CD1c-positive myeloid dendritic cell (primary cell): ENCODE data around the gene TFDP2.

Source experiments
- DNase-seq: peaks from one replicate; pipeline ENCODE4 v3.0.0-alpha.2; 2016; ENCODE audit errors: extremely low spot score

Gene TFDP2

GRCh38 chr3:141963301-141963700 lies 186.0 kb downstream of the TFDP2 start:
- no peak for DNase-seq

GRCh38 chr3:141960731-141961130 lies 188.6 kb downstream of the TFDP2 start:
- no peak for DNase-seq

GRCh38 chr3:141959589-141960554 lies 189.5 kb downstream of the TFDP2 start:
- DNase-seq: no peak

DNA sequence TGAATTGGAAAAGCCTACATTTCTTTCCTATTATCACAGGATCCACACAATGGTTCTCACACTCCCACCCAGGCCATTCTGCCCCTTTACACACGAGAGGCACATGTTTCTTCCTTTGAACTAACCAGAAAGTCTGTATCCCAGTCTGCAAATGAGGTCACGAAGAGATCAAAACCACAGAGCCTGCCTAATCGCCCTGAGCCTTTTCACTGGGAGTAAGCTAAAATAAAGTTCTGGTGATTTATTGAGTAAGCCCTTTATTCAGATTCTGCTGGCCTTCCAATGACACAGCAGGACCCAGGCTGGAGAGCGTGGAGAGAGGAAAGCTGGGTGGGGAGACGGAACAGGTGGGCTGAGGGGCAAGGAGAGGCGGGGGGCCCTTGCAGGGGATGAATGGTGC lies 194.2 kb downstream of the TFDP2 start:
- DNase-seq: no peak

DNA sequence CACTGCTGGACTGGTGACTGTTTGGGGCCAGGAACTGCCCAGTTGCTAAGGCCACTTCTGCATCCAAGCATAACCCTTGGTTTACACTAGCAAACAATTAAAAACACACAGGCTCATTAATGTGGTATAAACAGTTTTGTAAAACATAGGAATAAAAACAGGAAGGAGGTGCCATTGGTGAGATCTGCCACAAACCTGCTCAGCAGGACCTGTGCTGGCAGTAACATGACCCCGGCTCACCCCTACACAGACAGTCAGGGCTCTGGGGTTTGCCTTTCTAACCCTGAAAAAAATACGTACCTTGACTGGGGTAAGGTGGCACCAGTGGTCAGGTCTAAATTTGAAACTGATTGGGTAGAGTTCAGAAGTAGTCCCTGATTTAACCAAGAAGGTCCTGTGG lies 196.7 kb downstream of the TFDP2 start:
- DNase-seq: no peak

GRCh38 chr3:141950572-141951493 lies 198.5 kb downstream of the TFDP2 start:
- no peak for DNase-seq

GRCh38 chr3:141949972-141950371 lies 199.4 kb downstream of the TFDP2 start:
- no peak for DNase-seq

DNA sequence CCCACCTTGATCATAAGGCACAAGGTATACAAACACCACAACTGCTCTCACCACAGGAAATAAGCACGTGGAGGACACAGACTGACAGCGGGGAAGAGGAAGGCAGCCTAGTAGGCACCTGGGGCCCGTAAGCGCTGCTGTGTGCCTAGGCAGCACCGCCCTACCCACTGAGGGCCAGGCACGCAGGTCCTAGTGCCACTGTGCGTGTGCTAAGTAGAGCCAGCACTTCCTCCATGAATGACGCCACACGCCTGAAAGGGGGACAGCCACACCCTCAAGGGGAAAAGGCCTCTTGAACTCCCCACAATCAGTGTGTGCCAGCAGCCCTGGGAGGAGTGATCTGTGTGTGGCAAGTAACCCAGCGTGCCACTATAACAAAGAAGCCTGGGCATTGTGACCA lies 199.9 kb downstream of the TFDP2 start:
- no peak for DNase-seq

GRCh38 chr3:141945726-141946485 lies 203.4 kb downstream of the TFDP2 start:
- no peak for DNase-seq

DNA sequence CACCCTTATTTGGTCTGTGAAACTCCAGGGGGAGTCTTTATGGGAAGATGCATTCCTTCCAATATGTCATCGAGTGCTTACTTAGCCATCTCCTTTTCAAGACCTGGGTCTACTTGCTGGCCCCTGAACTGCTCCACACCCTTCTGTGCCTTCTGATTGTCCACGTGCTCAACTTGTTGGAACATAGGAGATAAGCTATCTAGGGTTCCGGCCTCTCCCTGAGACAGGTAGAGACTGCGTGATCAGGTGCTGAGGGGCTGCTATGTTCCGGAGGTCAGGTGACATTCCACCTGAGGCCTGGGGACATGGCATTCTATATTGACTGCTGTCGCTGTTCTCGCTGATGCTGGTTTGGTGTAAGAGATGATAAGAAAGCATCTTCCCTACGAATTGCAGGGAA lies 207.3 kb downstream of the TFDP2 start:
- DNase-seq: no peak

GRCh38 chr3:141941093-141941492 lies 208.3 kb downstream of the TFDP2 start:
- DNase-seq: peak; percentile 12

DNA sequence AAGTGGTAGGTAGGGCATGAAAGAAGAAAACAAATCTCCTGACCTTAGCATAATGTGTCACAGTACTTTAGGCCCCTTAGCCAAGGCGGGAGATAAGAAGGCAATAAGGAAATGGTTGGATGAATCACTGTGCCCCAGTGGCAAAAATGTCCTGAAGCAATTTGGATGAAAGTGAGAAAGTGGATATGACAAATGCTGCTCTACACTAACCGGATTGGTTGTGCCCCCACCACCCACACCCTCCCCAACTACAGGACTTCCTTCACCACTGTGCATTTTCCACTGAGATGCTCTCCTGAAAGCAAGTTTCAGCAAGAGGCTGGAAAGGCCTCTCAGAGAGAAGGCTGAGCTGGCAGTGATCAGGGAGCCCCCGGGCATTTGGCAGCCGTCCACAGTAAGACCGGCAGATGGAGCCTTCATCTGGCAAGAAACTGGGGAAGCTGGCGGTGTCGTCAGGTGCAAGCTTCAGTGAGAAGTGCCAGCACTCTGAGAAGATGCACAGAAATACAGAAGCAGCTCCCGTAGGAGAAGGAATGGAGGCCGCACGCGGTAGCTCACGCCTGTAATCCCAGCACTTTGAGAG lies 209.1 kb downstream of the TFDP2 start:
- peak; percentile 23 for DNase-seq

- DNase-seq: no peak
These were observed 209.6 kb downstream of the TFDP2 start for GRCh38 chr3:141939759-141940158.

GRCh38 chr3:141938011-141938500 lies 211.3 kb downstream of the TFDP2 start:
- no peak for DNase-seq

GRCh38 chr3:141934354-141934753 lies 215.0 kb downstream of the TFDP2 start:
- no peak for DNase-seq

- no peak for DNase-seq
These were observed 215.7 kb downstream of the TFDP2 start for GRCh38 chr3:141933421-141934300.

- DNase-seq: no peak
These were observed 218.5 kb downstream of the TFDP2 start for GRCh38 chr3:141930801-141931200.

DNA sequence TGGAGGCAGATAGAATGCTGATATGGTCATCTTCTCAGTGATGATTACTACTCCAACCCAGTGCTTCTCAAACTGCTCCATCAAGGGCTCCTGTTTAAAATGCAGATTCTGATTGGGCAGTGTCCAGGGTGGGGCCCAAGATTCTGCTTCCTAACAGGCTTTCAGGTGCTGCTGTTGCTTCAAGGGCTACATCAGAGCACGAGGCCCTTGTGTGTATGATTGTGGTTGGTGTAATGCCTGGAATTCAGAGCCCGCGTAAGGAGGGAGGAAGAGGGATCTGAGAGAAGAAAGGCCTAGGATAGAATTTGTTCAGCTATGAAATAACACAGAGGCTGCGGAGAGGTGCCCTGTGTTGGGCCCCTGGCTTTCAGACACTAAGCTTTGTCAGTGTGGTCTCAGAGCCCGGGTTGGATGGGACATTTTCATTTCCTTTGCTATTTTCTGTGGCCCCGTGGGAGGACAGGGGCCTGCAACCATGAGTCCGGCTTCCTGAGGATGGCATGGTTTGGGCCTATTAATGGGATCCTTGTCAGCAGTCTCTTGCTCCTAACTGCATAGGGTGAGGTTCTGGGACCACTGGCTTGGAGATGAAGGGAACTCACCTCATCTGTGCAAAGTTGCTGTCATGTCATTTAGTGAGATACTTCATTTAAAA lies 219.9 kb downstream of the TFDP2 start:
- DNase-seq: no peak

GRCh38 chr3:141928631-141929270 lies 220.6 kb downstream of the TFDP2 start:
- peak; percentile 33 for DNase-seq
